ENCODE data around the gene PDE7B.

DNA sequence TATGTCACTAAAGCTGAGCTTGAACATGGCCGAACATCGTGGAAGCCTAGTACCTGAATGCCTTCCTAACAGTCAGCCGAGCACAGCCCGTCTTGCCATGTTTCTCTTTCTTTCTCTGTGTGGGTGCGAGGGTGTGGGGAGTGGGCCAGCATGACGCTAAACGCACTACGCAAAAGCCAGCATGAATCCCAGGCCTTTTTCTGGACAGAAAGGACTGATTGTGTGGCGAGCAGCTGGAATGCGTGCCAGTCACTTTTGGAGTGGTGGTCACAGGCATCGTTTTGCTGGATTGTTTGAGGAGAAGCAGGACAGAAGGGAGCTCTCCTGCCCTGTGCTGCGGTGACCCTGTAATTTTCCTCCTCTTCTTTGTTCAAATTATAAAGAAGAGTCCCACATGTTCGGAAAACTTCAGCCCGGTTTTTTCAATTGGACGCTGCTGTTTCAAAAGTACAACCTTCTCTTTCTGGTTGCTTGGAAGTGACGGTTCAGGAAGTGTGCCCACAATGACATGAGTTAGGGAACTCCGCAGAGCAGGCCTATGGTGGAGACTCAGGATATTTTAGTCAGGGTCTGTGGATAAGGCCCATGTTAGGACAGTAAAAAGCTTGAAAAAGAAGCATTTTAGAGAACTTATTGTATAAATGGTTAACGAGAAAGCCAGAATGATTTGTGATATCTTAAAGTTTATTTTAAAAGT lies 54.3 kb downstream of the PDE7B start:
- TF ChIP-seq CTCF (IDR thresholded peaks at IDR 0.05; ENCODE audit: low read depth, low read length, missing input control) = no peak
- TF ChIP-seq EGR1 (IDR thresholded peaks at IDR 0.05; ENCODE audit: low read depth in 2 of 2) = no peak
- TF ChIP-seq, protein P1, sequence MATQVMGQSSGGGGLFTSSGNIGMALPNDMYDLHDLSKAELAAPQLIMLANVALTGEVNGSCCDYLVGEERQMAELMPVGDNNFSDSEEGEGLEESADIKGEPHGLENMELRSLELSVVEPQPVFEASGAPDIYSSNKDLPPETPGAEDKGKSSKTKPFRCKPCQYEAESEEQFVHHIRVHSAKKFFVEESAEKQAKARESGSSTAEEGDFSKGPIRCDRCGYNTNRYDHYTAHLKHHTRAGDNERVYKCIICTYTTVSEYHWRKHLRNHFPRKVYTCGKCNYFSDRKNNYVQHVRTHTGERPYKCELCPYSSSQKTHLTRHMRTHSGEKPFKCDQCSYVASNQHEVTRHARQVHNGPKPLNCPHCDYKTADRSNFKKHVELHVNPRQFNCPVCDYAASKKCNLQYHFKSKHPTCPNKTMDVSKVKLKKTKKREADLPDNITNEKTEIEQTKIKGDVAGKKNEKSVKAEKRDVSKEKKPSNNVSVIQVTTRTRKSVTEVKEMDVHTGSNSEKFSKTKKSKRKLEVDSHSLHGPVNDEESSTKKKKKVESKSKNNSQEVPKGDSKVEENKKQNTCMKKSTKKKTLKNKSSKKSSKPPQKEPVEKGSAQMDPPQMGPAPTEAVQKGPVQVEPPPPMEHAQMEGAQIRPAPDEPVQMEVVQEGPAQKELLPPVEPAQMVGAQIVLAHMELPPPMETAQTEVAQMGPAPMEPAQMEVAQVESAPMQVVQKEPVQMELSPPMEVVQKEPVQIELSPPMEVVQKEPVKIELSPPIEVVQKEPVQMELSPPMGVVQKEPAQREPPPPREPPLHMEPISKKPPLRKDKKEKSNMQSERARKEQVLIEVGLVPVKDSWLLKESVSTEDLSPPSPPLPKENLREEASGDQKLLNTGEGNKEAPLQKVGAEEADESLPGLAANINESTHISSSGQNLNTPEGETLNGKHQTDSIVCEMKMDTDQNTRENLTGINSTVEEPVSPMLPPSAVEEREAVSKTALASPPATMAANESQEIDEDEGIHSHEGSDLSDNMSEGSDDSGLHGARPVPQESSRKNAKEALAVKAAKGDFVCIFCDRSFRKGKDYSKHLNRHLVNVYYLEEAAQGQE (IDR thresholded peaks at IDR 0.05) = no peak
- no peak for TF ChIP-seq JUND (IDR thresholded peaks at IDR 0.05)
- TF ChIP-seq RXRA (IDR thresholded peaks at IDR 0.05) = no peak
- TF ChIP-seq ATF3 (IDR thresholded peaks at IDR 0.05) = no peak
- TF ChIP-seq SP1 (IDR thresholded peaks at IDR 0.05) = no peak
- TF ChIP-seq TAF1 (conservative IDR thresholded peaks at IDR 0.05) = no peak
- TF ChIP-seq RAD21 (IDR thresholded peaks at IDR 0.05) = no peak
- TF ChIP-seq HNF4A (conservative IDR thresholded peaks at IDR 0.05) = no peak
- TF ChIP-seq NR2F2 (IDR thresholded peaks at IDR 0.05) = no peak
